Left ventricle myocardium inferior (tissue), 1 donor: Measurements from ENCODE around the gene SIGMAR1. TPM values are rescaled to one million over a fixed set of nuclear protein-coding genes. Genes with fewer than 3 reads are reported as not detected.

ENCODE experiments used
- DNase-seq: peaks from one replicate; pipeline ENCODE4 v3.0.0-alpha.2; 2020
- H3K27ac ChIP-seq: fragments of 200-600 bp; replicated peaks from 2 replicates; pipeline ENCODE4 v1.8.0; 2021
- H3K27me3 ChIP-seq: fragments of 200-600 bp; 2 replicates; pipeline ENCODE4 v1.8.0; 2021; ENCODE audit warnings: low read depth
- H3K36me3 ChIP-seq: fragments of 200-600 bp; 2 replicates; pipeline ENCODE4 v1.8.0; 2021
- H3K4me1 ChIP-seq: fragments of 200-600 bp; 2 replicates; pipeline ENCODE4 v1.8.0; 2021
- H3K4me3 ChIP-seq: fragments of 200-600 bp; 2 replicates; pipeline ENCODE4 v1.8.0; 2021; ENCODE audit warnings: mild to moderate bottlenecking, moderate library complexity
- H3K9me3 ChIP-seq: fragments of 200-600 bp; replicated peaks from 2 replicates; pipeline ENCODE4 v1.8.0; 2021
- intact Hi-C: fragments of 100-400 bp; cut with micrococcal nuclease; formaldehyde crosslinking; loops from one replicate; pipeline ENCODE4 v1.11.0; 2022
- total RNA-seq: library from RNA; stranded (reverse); fragmentation: NEBNext Ultra II Directional; extraction: Animal tissue kit (Norgen Biotek cat#: 25700); gene quantifications from one replicate; pipeline ENCODE4 v1.2.1, GENCODE V29; 2021
- TF ChIP-seq, protein P1 (sequence below): fragments of 200-600 bp; IDR thresholded peaks from 2 replicates; pipeline ENCODE4 v1.8.0; 2021; ENCODE audit warnings: antibody characterized with exemption, mild to moderate bottlenecking, borderline replicate concordance
- donor health status: DM: no; HTN: yes; CAD: no; lungs with severe emphysema.

The SIGMAR1 gene
- total RNA-seq, 1 donor from 2014 or later = 20.0 TPM

DNA sequence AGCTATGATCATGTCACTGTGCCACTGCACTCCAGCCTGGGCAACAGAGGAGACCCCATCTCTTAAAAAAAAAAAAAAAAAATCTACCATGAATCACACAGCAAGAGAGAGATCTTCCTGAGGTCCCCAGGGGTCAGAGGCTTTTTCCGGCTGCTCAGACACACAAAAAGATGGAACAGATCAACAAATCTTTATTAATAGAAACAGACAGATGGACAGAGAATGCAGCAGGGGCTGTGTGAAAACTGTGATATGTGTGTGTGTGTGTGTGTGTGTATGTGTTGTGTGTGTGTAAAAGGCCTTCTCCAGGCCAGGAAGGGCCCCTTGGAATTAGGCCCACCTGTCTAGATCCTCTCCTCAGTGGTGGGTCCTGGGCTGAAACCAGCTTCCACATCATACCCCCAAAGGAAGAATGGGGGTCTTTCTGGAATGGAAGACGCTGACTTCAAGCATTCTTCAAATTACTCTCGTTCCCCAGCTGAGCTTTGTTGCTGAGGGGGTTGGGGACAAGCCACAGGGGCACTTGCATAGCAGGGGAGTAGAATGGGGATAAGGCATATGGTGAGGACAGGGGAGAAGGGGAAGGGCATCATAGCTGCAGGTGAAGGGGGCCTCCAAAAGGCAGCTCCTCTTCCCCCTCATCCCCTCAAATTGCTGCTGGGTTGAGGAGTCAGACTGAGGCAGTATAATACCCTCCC, 2.9 kb downstream of the SIGMAR1 start:
- no peak overlapping the region for H3K27ac ChIP-seq
- H3K36me3 ChIP-seq = peaks cover 10% of the 10 kb centered on the region
- H3K4me1 ChIP-seq = peaks cover 37% of the 10 kb centered on the region
- intact Hi-C loops = no loop called here
- no peaks in the 10 kb centered on the region for H3K9me3 ChIP-seq
- no peak overlapping the region for H3K4me3 ChIP-seq
- DNase-seq = no peak
- TF ChIP-seq, protein P1, sequence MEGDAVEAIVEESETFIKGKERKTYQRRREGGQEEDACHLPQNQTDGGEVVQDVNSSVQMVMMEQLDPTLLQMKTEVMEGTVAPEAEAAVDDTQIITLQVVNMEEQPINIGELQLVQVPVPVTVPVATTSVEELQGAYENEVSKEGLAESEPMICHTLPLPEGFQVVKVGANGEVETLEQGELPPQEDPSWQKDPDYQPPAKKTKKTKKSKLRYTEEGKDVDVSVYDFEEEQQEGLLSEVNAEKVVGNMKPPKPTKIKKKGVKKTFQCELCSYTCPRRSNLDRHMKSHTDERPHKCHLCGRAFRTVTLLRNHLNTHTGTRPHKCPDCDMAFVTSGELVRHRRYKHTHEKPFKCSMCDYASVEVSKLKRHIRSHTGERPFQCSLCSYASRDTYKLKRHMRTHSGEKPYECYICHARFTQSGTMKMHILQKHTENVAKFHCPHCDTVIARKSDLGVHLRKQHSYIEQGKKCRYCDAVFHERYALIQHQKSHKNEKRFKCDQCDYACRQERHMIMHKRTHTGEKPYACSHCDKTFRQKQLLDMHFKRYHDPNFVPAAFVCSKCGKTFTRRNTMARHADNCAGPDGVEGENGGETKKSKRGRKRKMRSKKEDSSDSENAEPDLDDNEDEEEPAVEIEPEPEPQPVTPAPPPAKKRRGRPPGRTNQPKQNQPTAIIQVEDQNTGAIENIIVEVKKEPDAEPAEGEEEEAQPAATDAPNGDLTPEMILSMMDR = no peak
- H3K27me3 ChIP-seq = peaks cover 7% of the 10 kb centered on the region

DNA sequence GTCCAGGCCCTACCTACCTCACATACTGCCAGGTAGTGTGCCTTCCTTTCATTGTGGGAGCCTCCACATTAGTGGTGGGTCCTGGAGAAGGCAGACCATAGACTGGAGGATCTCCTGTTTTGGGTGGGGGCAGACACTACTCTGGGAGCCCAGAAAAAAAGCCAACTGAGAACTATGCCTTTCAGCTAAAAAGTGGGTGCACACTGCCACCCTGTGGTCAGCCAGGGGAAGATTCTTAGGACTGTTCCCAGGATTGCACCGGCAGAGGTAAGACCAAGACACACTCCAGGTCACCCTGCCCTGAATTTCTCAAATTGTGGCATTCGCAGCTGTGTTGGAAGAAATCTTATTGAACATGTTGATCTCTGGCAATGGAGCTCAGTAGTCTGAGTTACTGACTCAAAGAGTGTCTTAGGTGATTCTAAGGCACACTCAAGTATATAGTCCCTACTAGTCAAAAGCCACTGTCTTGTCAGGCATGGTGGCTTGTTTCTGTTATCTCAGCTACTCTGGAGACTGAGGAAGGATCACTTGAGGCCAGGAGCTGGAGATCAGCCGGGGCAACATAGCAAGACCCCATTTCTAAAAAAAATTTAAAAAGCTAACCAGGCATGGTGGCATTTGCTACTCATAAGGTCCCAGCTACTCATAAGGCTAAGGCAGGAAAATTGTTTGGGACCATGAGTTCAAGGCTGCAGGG, 3.6 kb downstream of the SIGMAR1 start:
- DNase-seq = peak; percentile 53
- intact Hi-C loops = no loop called here
- Histone ChIP-seq H3K9me3 (no peaks in the 10 kb centered on the region), H3K27me3 (peaks cover 14% of the 10 kb centered on the region), H3K4me1 (peaks cover 41% of the 10 kb centered on the region), H3K4me3 (no peak overlapping the region), H3K27ac (no peak overlapping the region), H3K36me3 (peaks cover 10% of the 10 kb centered on the region)
- TF ChIP-seq, protein P1 = peak; percentile 90

- peaks cover 22% of the 10 kb centered on the region for H3K27me3 ChIP-seq
- H3K9me3 ChIP-seq = no peaks in the 10 kb centered on the region
- H3K4me3 ChIP-seq = no peak overlapping the region
- no peak overlapping the region for H3K27ac ChIP-seq
- DNase-seq = no peak
- peaks cover 10% of the 10 kb centered on the region for H3K36me3 ChIP-seq
- peaks cover 43% of the 10 kb centered on the region for H3K4me1 ChIP-seq
- TF ChIP-seq, protein P1 = no peak
- intact Hi-C loops = no loop called here
Measured at GRCh38 chr9:34633166-34633565, 4.4 kb downstream of the SIGMAR1 start.

DNA sequence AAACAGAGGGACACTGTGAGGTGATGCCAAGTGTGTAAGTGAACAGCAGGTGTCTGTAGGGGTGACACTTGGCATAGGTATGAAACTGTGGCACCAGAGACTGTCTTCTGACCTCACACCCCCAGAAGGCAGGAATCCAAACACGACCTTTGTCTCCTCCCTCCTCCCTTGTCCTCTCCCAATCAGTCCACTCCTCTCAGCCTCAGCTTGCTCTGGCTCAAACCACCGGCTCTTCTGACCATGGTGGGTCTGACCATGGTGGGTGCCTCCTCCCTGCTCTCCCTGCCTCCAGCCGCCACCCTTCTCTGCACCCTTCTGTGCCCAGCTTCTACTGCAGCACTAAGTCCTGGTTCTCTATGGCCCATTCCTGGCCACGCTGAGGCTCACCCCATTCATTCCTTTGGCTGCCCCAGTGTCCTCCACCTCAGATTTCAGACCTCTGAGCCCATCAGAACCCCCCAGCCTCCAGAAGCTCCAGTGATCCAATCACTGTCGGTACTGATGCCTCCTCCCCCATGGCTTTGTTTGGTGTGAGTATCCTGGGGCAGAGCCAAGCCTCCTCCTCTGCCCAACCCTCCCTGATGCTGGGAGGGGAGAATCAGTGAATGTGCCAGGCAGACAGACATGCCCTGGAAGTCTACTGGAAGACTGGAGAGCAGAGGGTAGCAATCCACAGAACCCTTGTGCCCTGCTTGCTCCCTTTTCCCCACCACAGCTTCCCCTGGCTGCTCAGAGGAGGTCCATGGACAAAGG, 7.0 kb downstream of the SIGMAR1 start:
- intact Hi-C loops = no loop called here

DNA sequence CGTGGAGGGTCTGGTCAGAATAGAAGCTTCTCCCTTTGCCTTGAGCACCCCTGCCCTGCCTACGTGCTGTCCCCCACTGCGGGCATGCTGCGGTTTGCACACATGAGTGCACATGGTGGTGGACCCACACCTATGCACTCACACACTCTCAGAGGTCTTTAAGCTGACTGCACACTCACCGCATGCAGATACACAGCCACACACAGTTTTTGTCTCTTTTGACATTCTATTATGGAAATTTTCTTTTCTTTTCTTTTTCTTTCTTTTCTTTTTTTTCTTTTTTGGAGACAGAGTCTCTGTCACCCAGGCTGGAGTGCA, 8.1 kb downstream of the SIGMAR1 start:
- Histone ChIP-seq H3K4me1 (peaks cover 19% of the 10 kb centered on the region), H3K27me3 (peaks cover 59% of the 10 kb centered on the region), H3K27ac (no peak overlapping the region), H3K9me3 (no peaks in the 10 kb centered on the region), H3K36me3 (no peaks in the 10 kb centered on the region), H3K4me3 (peak overlapping the region; percentile 65)
- intact Hi-C loops = no loop called here
- TF ChIP-seq, protein P1 = no peak
- no peak for DNase-seq

More for the DNA sequence above, 7.0 kb downstream of the SIGMAR1 start:
- H3K9me3 ChIP-seq = no peaks in the 10 kb centered on the region
- TF ChIP-seq, protein P1 = no peak
- no peak overlapping the region for H3K27ac ChIP-seq
- DNase-seq = no peak
- peaks cover 9% of the 10 kb centered on the region for H3K36me3 ChIP-seq
- H3K4me1 ChIP-seq = peaks cover 21% of the 10 kb centered on the region
- peaks cover 48% of the 10 kb centered on the region for H3K27me3 ChIP-seq
- no peak overlapping the region for H3K4me3 ChIP-seq
